ENCODE data around the gene TECPR1. TPM values are rescaled to one million over a fixed set of nuclear protein-coding genes. Genes with fewer than 3 reads are reported as not detected.

The TECPR1 gene
- total RNA-seq, 1 donor from 2014 or later: 174 TPM

DNA sequence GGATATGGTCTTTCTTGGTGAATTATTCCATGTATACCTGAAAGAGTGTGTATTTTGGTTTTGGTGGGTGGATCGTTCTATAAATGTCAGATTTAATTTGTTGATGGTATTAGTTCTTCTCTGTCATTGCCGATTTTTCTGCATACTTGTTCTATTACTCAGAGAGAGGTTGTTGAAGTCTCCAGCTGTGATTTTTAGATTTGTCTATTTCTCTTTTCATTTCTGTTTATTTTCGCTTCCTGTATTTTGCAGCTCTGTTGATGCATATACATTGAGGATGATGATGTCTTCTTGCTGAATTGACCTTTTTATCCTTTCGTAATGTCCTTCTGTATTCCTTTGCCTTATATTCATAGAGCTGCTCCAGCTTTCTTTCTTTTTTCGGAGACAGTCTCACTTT, 52.9 kb downstream of the TECPR1 start:
- Mint-ChIP-seq H3K27me3 (ENCODE audit: unreplicated experiment) (no peaks in the 10 kb centered on the region), H3K27ac (ENCODE audit: unreplicated experiment) (no peak overlapping the region), H3K4me3 (ENCODE audit: unreplicated experiment) (no peak overlapping the region), H3K9me3 (ENCODE audit: unreplicated experiment) (no peaks in the 10 kb centered on the region), H3K36me3 (ENCODE audit: unreplicated experiment) (no peaks in the 10 kb centered on the region), H3K4me1 (ENCODE audit: low read depth, unreplicated experiment) (peaks cover 1% of the 10 kb centered on the region)
- DNase-seq: no peak
- TF ChIP-seq CTCF (IDR thresholded peaks at IDR 0.05; ENCODE audit: partially characterized antibody, unreplicated experiment): no peak

GRCh38 chr7:98196706-98197605, 55.1 kb downstream of the TECPR1 start:
- TF ChIP-seq CTCF (IDR thresholded peaks at IDR 0.05; ENCODE audit: partially characterized antibody, unreplicated experiment): no peak

GRCh38 chr7:98194672-98195457, 57.2 kb downstream of the TECPR1 start:
- Mint-ChIP-seq H3K36me3 (ENCODE audit: unreplicated experiment) (no peaks in the 10 kb centered on the region), H3K9me3 (ENCODE audit: unreplicated experiment) (no peaks in the 10 kb centered on the region), H3K4me1 (ENCODE audit: low read depth, unreplicated experiment) (no peaks in the 10 kb centered on the region), H3K4me3 (ENCODE audit: unreplicated experiment) (no peak overlapping the region), H3K27ac (ENCODE audit: unreplicated experiment) (no peak overlapping the region), H3K27me3 (ENCODE audit: unreplicated experiment) (no peaks in the 10 kb centered on the region)
- TF ChIP-seq CTCF (IDR thresholded peaks at IDR 0.05; ENCODE audit: partially characterized antibody, unreplicated experiment): no peak
- no peak for DNase-seq

More at GRCh38 chr7:98196706-98197605, 55.1 kb downstream of the TECPR1 start:
- Mint-ChIP-seq H3K27me3 (ENCODE audit: unreplicated experiment) (no peaks in the 10 kb centered on the region), H3K9me3 (ENCODE audit: unreplicated experiment) (no peaks in the 10 kb centered on the region), H3K36me3 (ENCODE audit: unreplicated experiment) (no peaks in the 10 kb centered on the region), H3K4me1 (ENCODE audit: low read depth, unreplicated experiment) (no peaks in the 10 kb centered on the region), H3K4me3 (ENCODE audit: unreplicated experiment) (no peak overlapping the region), H3K27ac (ENCODE audit: unreplicated experiment) (no peak overlapping the region)
- no peak for DNase-seq

DNA sequence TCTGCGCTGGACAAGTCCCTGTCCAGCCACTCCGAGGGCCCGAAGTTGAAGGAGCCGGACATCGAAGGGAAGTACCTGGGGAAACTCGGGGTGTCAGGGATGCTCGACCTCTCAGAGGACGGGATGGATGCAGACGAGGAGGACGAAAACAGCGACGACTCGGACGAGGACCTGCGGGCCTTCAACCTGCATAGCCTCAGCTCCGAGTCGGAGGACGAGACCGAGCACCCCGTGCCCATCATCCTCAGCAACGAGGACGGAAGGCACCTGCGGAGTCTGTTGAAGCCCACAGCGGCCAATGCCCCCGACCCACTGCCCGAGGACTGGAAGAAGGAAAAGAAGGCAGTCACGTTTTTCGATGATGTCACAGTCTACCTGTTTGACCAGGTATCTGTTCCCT, 57.8 kb downstream of the TECPR1 start:
- Mint-ChIP-seq H3K27ac (ENCODE audit: unreplicated experiment) (no peak overlapping the region), H3K4me3 (ENCODE audit: unreplicated experiment) (no peak overlapping the region), H3K36me3 (ENCODE audit: unreplicated experiment) (no peaks in the 10 kb centered on the region), H3K9me3 (ENCODE audit: unreplicated experiment) (no peaks in the 10 kb centered on the region), H3K4me1 (ENCODE audit: low read depth, unreplicated experiment) (no peaks in the 10 kb centered on the region), H3K27me3 (ENCODE audit: unreplicated experiment) (no peaks in the 10 kb centered on the region)
- no peak for DNase-seq
- no peak for TF ChIP-seq CTCF (IDR thresholded peaks at IDR 0.05; ENCODE audit: partially characterized antibody, unreplicated experiment)

All from glutamatergic neuron (in vitro differentiated cells).